ENCODE data around the gene RRP15. TPM values are rescaled to one million over a fixed set of nuclear protein-coding genes. Genes with fewer than 3 reads are reported as not detected.

Gene RRP15
- total and polyA plus RNA-seq, 2 of the 8 experiments (the other 6 are each of a cell fraction or from before 2014, with no cell fraction given), result 3.7 to 52.8 TPM

DNA sequence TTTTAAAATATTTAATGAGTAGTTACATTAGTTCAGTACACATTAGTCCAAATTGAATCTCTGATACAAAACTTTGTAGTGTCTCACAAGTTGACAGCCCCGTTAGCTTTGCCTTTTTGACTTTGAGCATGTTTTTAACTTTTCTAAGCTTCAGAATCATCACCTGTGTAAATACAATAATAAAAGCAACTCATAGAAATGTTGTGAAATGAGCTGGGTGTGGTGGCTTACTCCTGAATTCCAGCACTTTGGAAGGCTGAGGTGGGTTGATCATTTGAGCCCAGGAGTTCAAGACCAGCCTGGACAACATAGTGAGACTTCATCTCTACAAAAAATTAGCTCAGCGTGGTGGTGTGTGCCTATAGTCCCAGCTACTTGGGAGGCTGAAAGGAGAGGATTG is 11.1 kb downstream of the RRP15 start:
- H3K27me3 ChIP-seq (replicated peaks in 1 of 4; ENCODE audit: control insufficient read depth in 3 of 4, extremely low read depth in 1 of 4, insufficient read depth in 3 of 4, low read length in 3 of 4), result no peaks in the 10 kb centered on the region
- H2AK5ac ChIP-seq (ENCODE audit: low read depth, low read length), result no peak overlapping the region
- no peak overlapping the region for H3K4me2 ChIP-seq (ENCODE audit: insufficient read depth in 1 of 2, low read depth in 2 of 2, low read length in 2 of 2)
- H3K56ac ChIP-seq (replicated peaks; ENCODE audit: insufficient read length, low read depth, low read length), result no peak overlapping the region
- H2AFZ ChIP-seq (ENCODE audit: low read length), result no peak overlapping the region
- POLR2A ChIA-PET (ENCODE audit: partially characterized antibody), result interaction anchor here (1.7 to 3.5 kb wide), 2 partner anchors 11 to 40 kb away, joined by 3 to 19 read pairs; partner anchors contain the start of gene RRP15
- no peak overlapping the region for H3K4ac ChIP-seq (replicated peaks; ENCODE audit: insufficient read length, low read depth, low read length)
- no peak overlapping the region for H3K18ac ChIP-seq (ENCODE audit: extremely low read depth, low read length)
- H3K23ac ChIP-seq (ENCODE audit: insufficient read length), result no peak overlapping the region
- H4K5ac ChIP-seq (ENCODE audit: insufficient read length, low read depth, low read length), result no peak overlapping the region
- H3K79me1 ChIP-seq (ENCODE audit: low read depth, low read length), result peaks cover 6% of the 10 kb centered on the region; the same call in 1 of the 2 replicates
- H3K4me1 ChIP-seq (replicated peaks in 1 of 4; ENCODE audit: control insufficient read depth in 3 of 4, insufficient read depth in 4 of 4, low read length in 3 of 4), result peaks cover 3 to 28% (median 12%) of the 10 kb centered on the region in 4 experiments; a peak in 6 of 7 replicates
- no peak overlapping the region for H3K9ac ChIP-seq (replicated peaks in 1 of 4; ENCODE audit: extremely low read depth in 1 of 4, low read depth in 3 of 4, low read length in 3 of 4)
- H3K27ac ChIP-seq (ENCODE audit: low read depth, low read length), result no peak overlapping the region
- H4K8ac ChIP-seq (ENCODE audit: extremely low read depth, insufficient read depth, low read length), result no peak overlapping the region; the same call in 1 of the 2 replicates
- no peak for DNase-seq (ENCODE audit: low read depth in 1 of 2, low spot score in 2 of 2)
- peaks cover 6 to 85% of the 10 kb centered on the region in 2 experiments; a peak in 3 of 4 replicates for H3K79me2 ChIP-seq (ENCODE audit: control insufficient read depth in 1 of 2, insufficient read depth in 2 of 2, low read length in 2 of 2)
- H2BK12ac ChIP-seq (ENCODE audit: low read depth, low read length), result 0 out of 2 replicates have a peak overlapping the region, but pooled peaks have one; percentile 30
- no peak overlapping the region for H3K14ac ChIP-seq (ENCODE audit: insufficient read length)
- H2BK20ac ChIP-seq (ENCODE audit: low read length), result no peak overlapping the region
- CTCF ChIA-PET (ENCODE audit: partially characterized antibody), result interaction anchor here (0.8 to 1.4 kb wide), 7 partner anchors 11 to 57 kb away, joined by 3 to 4 read pairs (median 4); partner anchors contain the start of gene RRP15
- H3K36me3 ChIP-seq (ENCODE audit: control insufficient read depth in 2 of 4, insufficient read depth in 4 of 4, low read length in 3 of 4), result peaks cover 0 to 7% (median 1%) of the 10 kb centered on the region in 4 experiments; a peak in 1 of 8 replicates
- no peak overlapping the region for H2BK120ac ChIP-seq (replicated peaks; ENCODE audit: low read depth, low read length)
- peak overlapping the region; percentile 41 for H4K91ac ChIP-seq (replicated peaks; ENCODE audit: insufficient read length, low read length)
- no peak overlapping the region for H2BK5ac ChIP-seq (ENCODE audit: low read depth, low read length)
- TF ChIP-seq SIN3A (conservative IDR thresholded peaks at IDR 0.05 in 1 of 2, IDR thresholded peaks at IDR 0.05 in 1 of 2; ENCODE audit: low read depth in 1 of 2, low read length in 2 of 2), result no peak
- FAIRE-seq, result no peak
- H3K4me3 ChIP-seq (ENCODE audit: extremely low read depth in 1 of 4, insufficient read depth in 2 of 4, low read depth in 3 of 4, low read length in 4 of 4), result no peak overlapping the region
- H3K9me3 ChIP-seq (ENCODE audit: insufficient read depth in 2 of 2, low read depth in 1 of 2, low read length in 1 of 2), result no peaks in the 10 kb centered on the region
- H2BK15ac ChIP-seq (ENCODE audit: low read length), result no peak overlapping the region
- WGBS, 2 experiments (ENCODE audit: extremely low coverage in 1 of 2, insufficient coverage in 1 of 2, insufficient read length in 1 of 2, insufficient replicate concordance in 2 of 2, low coverage in 1 of 2, low lambda C conversion rate in 2 of 2, missing lambda C conversion rate in 1 of 2), result 89% methylated on average over 2 of the region's 2 CpGs; no CpG with 5 or more reads in 1 of the 2 experiments
- H4K20me1 ChIP-seq (replicated peaks in 1 of 2; ENCODE audit: control insufficient read depth in 1 of 2, insufficient read depth in 2 of 2, low read length in 2 of 2), result no peaks in the 10 kb centered on the region
- no peaks in the 10 kb centered on the region for H3K23me2 ChIP-seq (ENCODE audit: low read depth, low read length)

Data from H1 (cell line).